HG02884 (cell line): ENCODE results near the gene IL17B.

ENCODE experiments used
- ATAC-seq: cut with Tn5 transposase; IDR thresholded peaks from one replicate; pipeline ENCODE4 v1.9.1; 2021; ENCODE audit warnings: mild to moderate bottlenecking, moderate library complexity; ENCODE audit not compliant: unreplicated experiment

Gene IL17B

GRCh38 chr5:149380466-149381121, 1.5 kb upstream of the IL17B start:
- ATAC-seq: no peak

- no peak for ATAC-seq
These were observed 804 bp upstream of the IL17B start for GRCh38 chr5:149379818-149380374.

GRCh38 chr5:149378241-149378820, 761 bp downstream of the IL17B start:
- ATAC-seq: no peak

- no peak for ATAC-seq
These were observed 2.2 kb downstream of the IL17B start for GRCh38 chr5:149376711-149377447.

GRCh38 chr5:149376104-149376503, 3.0 kb downstream of the IL17B start:
- ATAC-seq: no peak

GRCh38 chr5:149375434-149375833, 3.7 kb downstream of the IL17B start:
- ATAC-seq: no peak

GRCh38 chr5:149374801-149375200, 4.3 kb downstream of the IL17B start:
- ATAC-seq: no peak

- no peak for ATAC-seq
These were observed 4.8 kb downstream of the IL17B start for GRCh38 chr5:149374303-149374702.

- no peak for ATAC-seq
These were observed 6.2 kb downstream of the IL17B start for GRCh38 chr5:149372932-149373331.

GRCh38 chr5:149372076-149372795, 6.9 kb downstream of the IL17B start:
- no peak for ATAC-seq

- peak; percentile 84 for ATAC-seq
These were observed 7.7 kb downstream of the IL17B start for GRCh38 chr5:149371296-149371962.

GRCh38 chr5:149370878-149371277, 8.2 kb downstream of the IL17B start:
- ATAC-seq: no peak

- no peak for ATAC-seq
These were observed 11.0 kb downstream of the IL17B start for GRCh38 chr5:149367972-149368645.

- ATAC-seq: peak; percentile 74
These were observed 11.7 kb downstream of the IL17B start for GRCh38 chr5:149367249-149367971.

- ATAC-seq: no peak
These were observed 12.8 kb downstream of the IL17B start for GRCh38 chr5:149366169-149366729.

- no peak for ATAC-seq
These were observed 13.7 kb downstream of the IL17B start for GRCh38 chr5:149365418-149365817.

GRCh38 chr5:149364719-149365118, 14.4 kb downstream of the IL17B start:
- ATAC-seq: no peak

- no peak for ATAC-seq
These were observed 15.2 kb downstream of the IL17B start for GRCh38 chr5:149363936-149364335.

GRCh38 chr5:149363358-149363757, 15.7 kb downstream of the IL17B start:
- ATAC-seq: no peak
